ENCODE measurements around the gene TNNI2.
"Not testable (repeated sequence)": the region's sequence is repeated elsewhere in the genome, so short reads cannot be mapped to it uniquely, and the experiment has no call there.

TNNI2 gene

DNA sequence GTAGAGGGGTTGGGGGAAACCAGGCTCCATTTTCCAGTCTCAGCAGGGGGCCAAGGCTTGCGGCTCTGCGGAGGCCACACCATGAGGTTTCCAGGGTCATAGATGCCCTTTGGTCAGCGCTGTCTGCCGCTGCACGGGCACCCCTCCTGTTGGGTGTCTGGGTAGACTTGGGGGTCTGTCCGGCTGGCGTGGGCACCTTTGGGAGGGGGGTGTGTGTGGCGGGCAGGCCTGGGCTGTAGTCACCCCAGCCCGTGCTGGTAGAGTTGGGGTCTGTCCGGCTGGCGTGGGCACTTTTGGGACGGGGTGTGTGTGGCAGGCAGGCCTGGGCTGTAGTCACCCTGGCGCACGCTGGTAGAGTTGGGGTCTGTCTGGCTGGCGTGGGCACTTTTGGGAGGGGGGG, 32.8 kb downstream of the TNNI2 start:
- ATAC-seq (ENCODE audit: insufficient read depth, low read depth) (no peak), DNase-seq (no peak)
- no peak overlapping the region for H3K4me3 ChIP-seq (ENCODE audit: low read depth in 1 of 2, low read length in 2 of 2)
- no peak overlapping the region for H2AFZ ChIP-seq (ENCODE audit: low read depth, low read length)
- H3K79me2 ChIP-seq (ENCODE audit: insufficient read depth, low read length) = no peaks in the 10 kb centered on the region
- H4K20me1 ChIP-seq (ENCODE audit: insufficient read depth, low read length) = no peaks in the 10 kb centered on the region; the same call in 1 of the 2 replicates
- no peaks in the 10 kb centered on the region for H3K4me1 ChIP-seq (ENCODE audit: insufficient read depth, low read length)
- H3K9me3 ChIP-seq (ENCODE audit: insufficient read depth, low read length, severe bottlenecking) = no peaks in the 10 kb centered on the region
- TF ChIP-seq EZH2 (IDR thresholded peaks at IDR 0.05; ENCODE audit: borderline replicate concordance, low read depth, low read length, severe bottlenecking) (no peak), CTCF (IDR thresholded peaks at IDR 0.05; ENCODE audit: borderline replicate concordance, extremely low read depth, low read length, poor library complexity, severe bottlenecking) (no peak)
- H3K27ac ChIP-seq (ENCODE audit: low read length) = no peak overlapping the region
- H3K9ac ChIP-seq (ENCODE audit: low read depth, low read length) = no peak overlapping the region
- H3K27me3 ChIP-seq (ENCODE audit: insufficient read depth, low read length, poor library complexity) = no peaks in the 10 kb centered on the region
- no peak overlapping the region for H3K4me2 ChIP-seq (ENCODE audit: insufficient read depth, low read length)
- no peaks in the 10 kb centered on the region for H3K36me3 ChIP-seq (ENCODE audit: insufficient read depth, low read length)

DNA sequence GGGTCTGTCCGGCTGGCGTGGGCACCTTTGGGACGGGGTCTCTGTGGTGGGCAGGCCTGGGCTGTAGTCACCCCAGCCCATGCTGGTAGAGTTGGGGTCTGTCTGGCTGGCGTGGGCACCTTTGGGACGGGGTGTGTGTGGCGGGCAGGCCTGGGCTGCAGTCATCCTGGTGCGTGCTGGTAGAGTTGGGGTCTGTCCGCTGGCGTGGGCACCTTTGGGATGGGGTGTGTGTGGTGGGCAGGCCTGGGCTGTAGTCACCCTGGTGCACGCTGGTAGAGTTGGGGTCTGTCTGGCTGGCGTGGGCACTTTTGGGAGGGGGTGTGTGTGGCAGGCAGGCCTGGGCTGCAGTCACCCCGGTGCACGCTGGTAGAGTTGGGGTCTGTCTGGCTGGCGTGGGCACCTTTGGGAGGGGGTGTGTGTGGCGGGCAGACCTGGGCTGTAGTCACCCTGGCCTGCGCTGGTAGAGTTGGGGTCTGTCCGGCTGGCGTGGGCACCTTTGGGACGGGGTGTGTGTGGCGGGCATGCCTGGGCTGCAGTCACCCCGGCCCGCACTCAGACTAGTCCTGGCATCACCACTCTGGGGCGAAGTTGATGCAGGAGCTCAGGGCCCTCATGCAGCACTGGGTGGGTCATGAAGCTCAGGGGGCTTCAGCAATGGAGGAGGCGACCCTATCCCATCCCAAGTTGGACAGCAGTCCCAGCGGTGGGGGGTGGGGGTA, 33.6 kb downstream of the TNNI2 start:
- H3K27me3 ChIP-seq (ENCODE audit: insufficient read depth, low read length, poor library complexity) = no peaks in the 10 kb centered on the region
- no peaks in the 10 kb centered on the region; the same call in 1 of the 2 replicates for H4K20me1 ChIP-seq (ENCODE audit: insufficient read depth, low read length)
- DNase-seq = no peak

DNA sequence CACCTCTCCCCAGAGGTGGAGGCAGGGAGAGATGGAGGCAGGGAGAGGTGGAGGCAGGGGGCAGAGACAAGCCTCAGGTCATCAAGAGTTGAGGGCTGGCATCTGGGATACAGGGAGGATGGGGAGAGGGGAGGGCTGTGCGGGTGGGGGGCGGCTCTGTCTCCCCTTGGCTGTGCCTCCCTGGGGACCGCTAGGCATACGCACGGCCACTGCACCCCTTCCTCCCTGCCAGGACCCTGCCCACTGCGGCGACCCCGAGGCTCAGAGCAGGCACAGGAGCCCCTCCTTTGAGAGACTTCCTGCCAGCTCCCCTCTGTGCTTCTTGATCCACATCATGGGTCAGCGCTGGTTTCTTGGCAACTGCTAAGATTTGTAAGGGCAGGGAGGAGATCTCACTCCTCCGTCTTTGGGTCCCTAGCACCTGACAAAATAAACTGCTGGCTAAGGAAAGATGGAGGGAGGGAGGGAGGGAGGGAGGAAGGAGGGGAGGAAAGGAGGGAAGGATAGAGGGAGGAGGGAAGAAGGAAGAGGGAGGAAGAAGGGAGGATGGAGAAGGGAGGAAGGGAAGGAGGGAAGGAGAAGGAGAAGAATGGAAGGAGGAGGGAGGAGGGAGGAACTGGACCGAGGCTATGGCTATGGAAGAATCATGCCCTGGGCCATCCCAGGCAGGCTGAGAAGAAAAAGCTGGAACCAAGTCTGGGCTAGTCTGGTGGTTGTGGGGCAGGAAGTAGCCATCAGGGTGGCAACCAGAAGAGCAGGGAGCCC, 34.4 kb downstream of the TNNI2 start:
- Histone ChIP-seq H4K20me1 (ENCODE audit: insufficient read depth, low read length) (no peaks in the 10 kb centered on the region; the same call in 1 of the 2 replicates), H3K9ac (ENCODE audit: low read depth, low read length) (no peak overlapping the region), H3K4me1 (ENCODE audit: insufficient read depth, low read length) (no peaks in the 10 kb centered on the region), H3K27ac (ENCODE audit: low read length) (no peak overlapping the region), H3K27me3 (ENCODE audit: insufficient read depth, low read length, poor library complexity) (no peaks in the 10 kb centered on the region), H2AFZ (ENCODE audit: low read depth, low read length) (no peak overlapping the region), H3K4me3 (ENCODE audit: low read depth in 1 of 2, low read length in 2 of 2) (no peak overlapping the region), H3K79me2 (ENCODE audit: insufficient read depth, low read length) (no peaks in the 10 kb centered on the region), H3K4me2 (ENCODE audit: insufficient read depth, low read length) (no peak overlapping the region), H3K36me3 (ENCODE audit: insufficient read depth, low read length) (no peaks in the 10 kb centered on the region), H3K9me3 (ENCODE audit: insufficient read depth, low read length, severe bottlenecking) (no peaks in the 10 kb centered on the region)
- TF ChIP-seq CTCF (IDR thresholded peaks at IDR 0.05; ENCODE audit: borderline replicate concordance, extremely low read depth, low read length, poor library complexity, severe bottlenecking) (no peak), EZH2 (IDR thresholded peaks at IDR 0.05; ENCODE audit: borderline replicate concordance, low read depth, low read length, severe bottlenecking) (no peak)
- DNase-seq (no peak), ATAC-seq (ENCODE audit: insufficient read depth, low read depth) (no peak)

More for the DNA sequence above, 33.6 kb downstream of the TNNI2 start:
- no peaks in the 10 kb centered on the region for H3K4me1 ChIP-seq (ENCODE audit: insufficient read depth, low read length)
- no peaks in the 10 kb centered on the region for H3K9me3 ChIP-seq (ENCODE audit: insufficient read depth, low read length, severe bottlenecking)
- no peaks in the 10 kb centered on the region for H3K36me3 ChIP-seq (ENCODE audit: insufficient read depth, low read length)
- ATAC-seq (ENCODE audit: insufficient read depth, low read depth) = no peak
- H3K4me3 ChIP-seq (ENCODE audit: low read depth in 1 of 2, low read length in 2 of 2) = no peak overlapping the region
- H3K27ac ChIP-seq (ENCODE audit: low read length) = no peak overlapping the region
- TF ChIP-seq EZH2 (IDR thresholded peaks at IDR 0.05; ENCODE audit: borderline replicate concordance, low read depth, low read length, severe bottlenecking) (no peak), CTCF (IDR thresholded peaks at IDR 0.05; ENCODE audit: borderline replicate concordance, extremely low read depth, low read length, poor library complexity, severe bottlenecking) (no peak)
- H3K4me2 ChIP-seq (ENCODE audit: insufficient read depth, low read length) = no peak overlapping the region
- H3K79me2 ChIP-seq (ENCODE audit: insufficient read depth, low read length) = no peaks in the 10 kb centered on the region
- H3K9ac ChIP-seq (ENCODE audit: low read depth, low read length) = no peak overlapping the region
- no peak overlapping the region for H2AFZ ChIP-seq (ENCODE audit: low read depth, low read length)

DNA sequence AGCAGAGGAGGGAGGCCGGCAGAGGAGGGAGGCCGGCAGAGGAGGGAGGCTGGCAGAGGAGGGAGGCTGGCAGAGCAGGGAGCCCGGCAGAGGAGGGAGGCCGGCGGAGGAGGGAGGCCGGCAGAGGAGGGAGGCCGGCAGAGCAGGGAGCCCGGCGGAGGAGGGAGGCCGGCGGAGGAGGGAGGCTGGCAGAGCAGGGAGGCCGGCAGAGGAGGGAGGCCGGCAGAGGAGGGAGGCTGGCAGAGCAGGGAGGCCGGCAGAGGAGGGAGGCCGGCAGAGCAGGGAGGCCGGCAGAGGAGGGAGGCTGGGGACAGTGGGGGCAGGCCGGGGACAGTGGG, 35.0 kb downstream of the TNNI2 start:
- H2AFZ ChIP-seq (ENCODE audit: low read depth, low read length); H3K9ac ChIP-seq (ENCODE audit: low read depth, low read length); H4K20me1 ChIP-seq (ENCODE audit: insufficient read depth, low read length); H3K27me3 ChIP-seq (ENCODE audit: insufficient read depth, low read length, poor library complexity); H3K4me2 ChIP-seq (ENCODE audit: insufficient read depth, low read length); DNase-seq; H3K4me1 ChIP-seq (ENCODE audit: insufficient read depth, low read length); H3K79me2 ChIP-seq (ENCODE audit: insufficient read depth, low read length); H3K36me3 ChIP-seq (ENCODE audit: insufficient read depth, low read length); ATAC-seq (ENCODE audit: insufficient read depth, low read depth); H3K27ac ChIP-seq (ENCODE audit: low read length); H3K9me3 ChIP-seq (ENCODE audit: insufficient read depth, low read length, severe bottlenecking); H3K4me3 ChIP-seq (ENCODE audit: low read depth in 1 of 2, low read length in 2 of 2): not testable (repeated sequence)

GRCh38 chr11:1874441-1875092, 35.8 kb downstream of the TNNI2 start:
- H3K79me2 ChIP-seq (ENCODE audit: insufficient read depth, low read length); H3K9ac ChIP-seq (ENCODE audit: low read depth, low read length); H2AFZ ChIP-seq (ENCODE audit: low read depth, low read length); H3K4me2 ChIP-seq (ENCODE audit: insufficient read depth, low read length); H3K27ac ChIP-seq (ENCODE audit: low read length); DNase-seq; H3K9me3 ChIP-seq (ENCODE audit: insufficient read depth, low read length, severe bottlenecking); H3K36me3 ChIP-seq (ENCODE audit: insufficient read depth, low read length); ATAC-seq (ENCODE audit: insufficient read depth, low read depth); H3K4me1 ChIP-seq (ENCODE audit: insufficient read depth, low read length); H4K20me1 ChIP-seq (ENCODE audit: insufficient read depth, low read length); H3K27me3 ChIP-seq (ENCODE audit: insufficient read depth, low read length, poor library complexity); H3K4me3 ChIP-seq (ENCODE audit: low read depth in 1 of 2, low read length in 2 of 2): not testable (repeated sequence)

All from DND-41 (cell line).